GM18870 (cell line): ENCODE results near the gene ARL14.

Experiments
- ATAC-seq: cut with Tn5 transposase; IDR thresholded peaks from one replicate; pipeline ENCODE4 v1.9.1; 2021; ENCODE audit warnings: moderate library complexity; ENCODE audit not compliant: unreplicated experiment

ARL14 gene

DNA sequence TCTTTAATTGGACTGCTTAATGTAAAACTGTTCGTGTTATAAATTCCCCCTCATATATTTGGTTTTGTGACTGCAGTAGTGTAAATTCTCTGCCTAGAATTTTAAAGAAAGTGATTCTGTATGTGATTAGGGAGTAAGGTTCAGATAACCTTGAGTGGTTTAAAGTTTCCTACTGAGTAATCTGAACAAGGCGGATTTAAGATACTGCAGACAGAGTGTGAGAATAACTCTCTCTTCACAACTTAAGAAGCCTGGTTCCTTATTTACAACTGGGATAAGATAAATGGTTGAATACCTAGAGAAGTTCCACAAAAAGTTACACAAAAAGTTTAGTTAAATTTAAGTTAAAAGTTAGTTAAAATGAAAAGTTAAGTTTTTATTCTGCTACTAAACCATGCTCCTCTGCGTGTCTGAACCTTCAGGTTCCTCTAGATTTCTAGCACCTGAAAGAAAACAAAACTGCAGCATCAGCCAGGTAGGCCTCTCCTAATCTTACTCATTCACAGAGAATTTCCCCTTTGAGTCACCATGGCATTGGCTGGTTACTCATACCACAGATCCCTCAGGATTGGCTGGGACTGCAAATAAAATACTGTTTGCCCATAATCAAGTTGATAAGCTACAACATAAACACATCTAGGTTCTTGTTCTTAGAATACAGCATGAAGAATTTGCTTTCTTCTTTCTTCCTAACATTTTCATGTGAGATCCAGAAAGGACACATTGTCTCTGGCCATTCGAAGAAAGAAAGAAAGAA is at the start of gene ARL14:
ARL14 (plus strand) TSS at position 614 of the 757 bp plus-strand sequence. CDS start 187 bp downstream, outside the sequence.
- peak; percentile 53 for ATAC-seq

DNA sequence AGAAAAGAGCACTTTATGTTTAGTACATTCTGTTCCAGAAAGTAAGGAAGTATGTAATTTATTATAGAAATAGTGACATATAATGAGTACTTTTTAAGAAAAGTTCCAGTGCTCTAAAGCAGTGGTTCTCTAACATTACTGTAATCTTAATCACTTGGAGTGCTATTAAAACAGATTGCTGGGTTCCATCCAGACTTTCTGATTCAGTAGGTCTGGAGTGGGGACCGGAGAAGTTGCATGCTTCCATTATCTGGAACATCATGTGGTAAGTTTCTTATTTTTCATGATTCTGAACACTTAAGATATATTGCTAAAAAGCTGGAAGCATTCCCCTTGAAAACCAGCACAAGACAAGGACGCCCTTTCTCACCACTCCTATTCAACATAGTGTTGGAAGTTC is 47.5 kb upstream of the ARL14 start:
- no peak for ATAC-seq

DNA sequence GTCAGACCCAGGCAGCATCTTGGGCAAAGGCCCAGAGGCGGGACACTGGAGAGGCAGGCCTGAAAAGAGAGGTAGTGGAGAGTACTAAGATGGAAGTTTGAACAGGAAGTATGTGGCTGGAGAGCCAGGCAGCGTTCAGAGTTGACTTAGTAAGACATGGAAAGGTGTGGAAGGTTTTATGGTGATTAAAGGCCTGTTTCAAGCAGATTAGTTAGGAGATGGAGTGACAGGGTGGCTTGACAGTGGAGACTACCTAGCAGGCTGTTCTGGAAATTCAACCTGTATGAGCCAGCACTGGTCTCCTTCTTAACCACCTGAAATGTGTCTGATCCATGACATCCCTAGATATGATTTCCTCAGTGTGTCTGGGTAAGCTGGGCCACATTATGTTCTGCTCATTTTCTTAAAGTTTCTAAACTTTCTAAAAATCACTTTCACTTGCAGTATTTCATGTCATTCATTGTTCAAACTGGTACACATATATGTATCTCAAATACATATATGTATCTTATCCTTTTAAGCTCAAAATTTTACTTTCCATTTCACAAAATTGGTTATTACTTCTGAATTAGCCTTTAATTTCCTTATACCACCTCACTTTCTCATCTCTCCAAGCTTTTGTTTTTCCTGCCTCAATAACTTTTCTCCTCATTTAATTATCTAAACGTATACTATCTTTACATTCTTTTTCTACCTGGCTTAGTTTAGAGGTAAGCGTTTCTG is 43.4 kb upstream of the ARL14 start:
- ATAC-seq: no peak

DNA sequence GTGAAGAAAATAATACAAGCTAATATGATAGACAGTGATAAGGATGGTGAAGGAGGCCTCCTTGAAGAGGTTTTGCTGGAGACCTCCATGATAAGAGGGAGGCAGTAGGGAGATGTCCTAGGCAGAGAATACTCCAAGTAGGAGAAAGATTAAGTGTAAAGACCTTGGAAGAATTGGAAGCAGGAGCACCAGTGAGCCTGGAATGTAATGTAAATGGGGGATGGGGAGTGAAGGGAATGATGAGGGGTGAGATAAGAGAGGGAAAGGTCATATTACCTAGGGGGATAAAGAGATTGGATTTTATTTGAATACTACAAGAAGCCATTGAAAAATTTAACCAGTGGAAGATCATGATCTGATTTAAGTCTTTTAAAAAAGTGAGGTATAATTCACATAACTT is 41.7 kb upstream of the ARL14 start:
- no peak for ATAC-seq

DNA sequence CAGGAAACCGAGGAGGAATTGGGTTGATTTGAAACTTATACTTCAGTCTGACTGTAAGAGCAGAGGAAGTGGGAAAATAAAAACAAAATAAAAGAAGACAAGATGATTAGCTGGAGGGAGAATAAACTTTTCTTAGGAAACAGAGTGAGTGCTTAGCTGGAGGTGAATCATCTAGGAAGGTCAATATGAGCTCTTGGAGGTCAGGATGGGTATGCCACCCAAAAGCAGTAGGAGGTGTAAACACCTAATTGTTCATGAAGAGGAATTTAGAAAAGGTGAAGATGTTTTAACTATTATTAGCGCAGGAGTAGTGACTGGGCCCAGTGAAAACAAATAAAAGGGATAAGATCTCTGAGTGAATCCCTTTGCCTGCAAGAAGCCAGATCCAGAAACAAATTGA is 39.9 kb upstream of the ARL14 start:
- ATAC-seq: no peak

DNA sequence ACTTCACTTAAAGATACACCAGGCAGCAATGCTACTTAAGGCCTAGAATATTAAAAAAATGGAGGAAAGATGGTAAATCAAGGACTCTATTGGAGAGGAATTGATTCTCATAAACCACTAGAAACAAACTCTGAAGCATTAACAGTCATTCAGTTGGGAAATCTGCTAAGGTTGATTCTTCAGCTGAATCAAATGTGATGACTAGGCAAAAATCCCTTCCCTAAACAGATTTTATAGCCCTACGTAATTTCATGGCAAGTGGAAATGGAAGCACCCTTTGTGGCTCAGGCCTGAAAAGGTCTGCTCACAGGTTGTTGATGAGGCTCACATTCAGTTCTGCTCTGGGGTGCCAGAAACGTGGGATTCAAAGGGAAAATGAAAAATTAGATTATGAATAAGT is 38.8 kb upstream of the ARL14 start:
- no peak for ATAC-seq

DNA sequence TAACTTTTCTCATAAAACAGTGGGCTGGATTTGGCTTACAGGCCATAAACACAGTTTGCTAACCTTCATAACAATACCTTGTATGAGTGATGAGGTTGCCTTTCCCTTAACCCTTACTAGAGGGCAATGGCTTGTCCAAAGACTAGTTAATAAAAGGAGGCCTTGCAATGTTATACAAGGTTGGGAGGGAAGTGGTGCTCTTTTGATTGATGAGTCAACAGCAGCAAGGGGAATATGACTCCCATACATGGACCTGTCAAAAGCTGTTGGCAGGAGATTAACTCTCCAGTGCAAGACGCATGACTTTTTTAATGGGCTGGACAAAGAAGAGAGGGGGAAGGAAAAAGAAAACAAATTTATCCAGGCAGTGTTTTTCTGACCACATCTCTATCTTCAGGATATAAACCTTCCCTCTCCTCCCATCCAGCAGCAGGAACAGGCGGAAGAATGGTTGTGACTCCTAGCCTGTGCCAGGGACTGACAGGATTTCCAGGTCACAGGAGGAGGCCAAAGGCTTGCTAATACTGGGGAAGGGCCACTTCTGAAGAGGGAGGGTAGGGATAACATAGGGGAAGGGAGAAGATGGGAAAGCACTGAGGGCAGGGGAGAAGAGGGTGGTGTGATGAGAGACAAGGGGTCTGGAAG is 35.2 kb upstream of the ARL14 start:
- no peak for ATAC-seq

DNA sequence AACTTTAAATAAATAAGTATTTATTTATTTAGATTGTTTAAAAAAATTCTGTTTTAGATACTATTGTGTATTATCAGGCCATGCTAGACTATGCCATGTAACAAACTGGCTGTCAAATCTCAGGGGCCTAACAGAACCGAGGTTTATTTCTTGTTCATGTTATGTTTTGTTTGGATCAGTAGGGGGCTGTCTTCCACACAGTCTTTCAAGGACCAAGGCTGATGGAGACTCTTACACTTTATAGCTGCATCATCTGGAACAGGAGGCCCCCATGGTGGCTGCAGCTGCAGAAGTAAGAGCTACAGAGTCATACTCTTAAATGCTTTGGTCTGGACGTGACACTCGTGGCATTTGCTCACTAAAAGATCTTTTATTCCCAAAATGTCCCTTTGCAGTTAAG is 33.0 kb upstream of the ARL14 start:
- ATAC-seq: no peak

DNA sequence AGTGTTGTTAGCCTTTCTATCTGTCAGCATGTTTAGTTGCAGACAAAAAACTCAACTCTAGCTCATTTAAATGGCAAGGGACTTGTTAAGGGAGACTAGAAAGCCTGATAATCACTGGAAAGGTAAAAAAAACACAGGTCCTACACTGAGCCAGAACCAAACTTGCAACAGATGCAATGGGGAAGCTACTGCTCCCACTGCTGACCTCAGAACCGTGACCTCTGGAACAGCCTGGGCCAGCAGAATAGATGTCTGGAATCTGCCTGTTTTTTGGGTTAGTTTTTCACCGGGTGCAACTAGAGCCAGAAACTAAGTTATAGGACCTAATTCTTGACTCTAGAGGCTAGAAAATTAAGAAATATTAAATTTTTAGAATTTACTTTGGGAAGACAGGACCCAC is 32.5 kb upstream of the ARL14 start:
- no peak for ATAC-seq

DNA sequence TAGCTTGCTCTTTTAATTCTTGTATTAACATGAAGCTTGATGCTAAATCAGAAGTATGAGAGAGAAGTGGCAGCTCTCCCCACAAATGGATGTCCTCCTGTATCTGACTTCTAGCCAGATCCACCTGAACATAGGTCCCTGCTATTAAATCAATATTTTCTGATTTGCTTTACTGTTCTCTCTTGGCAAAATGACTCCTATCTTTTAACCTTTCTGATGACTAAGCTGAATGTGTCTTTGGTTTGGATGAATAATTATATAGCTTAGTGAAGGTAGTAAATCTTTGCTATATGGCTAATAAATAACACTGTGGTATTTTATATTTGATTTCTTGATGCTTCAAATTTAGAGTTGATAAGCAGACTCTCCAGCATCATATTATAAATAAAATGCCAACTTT is 28.3 kb upstream of the ARL14 start:
- ATAC-seq: no peak

DNA sequence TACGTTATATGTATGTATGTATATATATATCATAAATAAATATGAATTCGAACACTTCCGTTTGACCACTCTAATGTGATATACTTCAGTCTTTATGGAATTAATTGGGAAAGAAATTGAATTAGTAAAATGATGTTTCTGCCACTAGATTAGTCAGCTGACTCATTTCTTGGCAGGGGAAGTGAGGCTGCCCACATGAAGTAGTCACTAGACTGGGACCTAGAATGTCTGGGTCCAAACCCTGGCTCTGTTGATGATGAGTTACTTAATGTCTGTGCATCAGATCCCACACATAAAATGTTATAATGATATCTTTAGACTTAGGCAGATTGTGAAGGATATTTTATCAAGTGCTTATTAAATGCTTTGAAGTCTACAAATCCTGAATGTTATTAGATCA is 27.4 kb upstream of the ARL14 start:
- ATAC-seq: no peak

DNA sequence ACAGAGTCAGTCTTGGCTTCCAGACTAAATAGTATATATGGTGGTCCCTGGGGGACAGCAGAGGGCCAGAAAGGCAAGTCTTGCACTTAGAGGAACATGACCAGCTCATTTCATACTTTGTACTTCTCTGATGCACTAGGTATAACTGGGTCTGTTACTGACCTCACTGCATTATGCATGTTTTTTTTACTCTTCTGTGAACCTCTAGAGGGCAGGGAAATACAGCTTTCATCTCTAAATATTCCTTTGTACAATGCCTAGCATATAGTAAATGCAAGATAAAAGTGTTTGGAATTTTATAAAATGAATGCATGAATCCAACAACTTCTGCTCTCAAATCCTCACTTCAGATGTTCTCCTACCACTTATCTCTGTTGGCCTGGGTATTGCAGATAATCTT is 23.4 kb upstream of the ARL14 start:
- ATAC-seq: no peak

DNA sequence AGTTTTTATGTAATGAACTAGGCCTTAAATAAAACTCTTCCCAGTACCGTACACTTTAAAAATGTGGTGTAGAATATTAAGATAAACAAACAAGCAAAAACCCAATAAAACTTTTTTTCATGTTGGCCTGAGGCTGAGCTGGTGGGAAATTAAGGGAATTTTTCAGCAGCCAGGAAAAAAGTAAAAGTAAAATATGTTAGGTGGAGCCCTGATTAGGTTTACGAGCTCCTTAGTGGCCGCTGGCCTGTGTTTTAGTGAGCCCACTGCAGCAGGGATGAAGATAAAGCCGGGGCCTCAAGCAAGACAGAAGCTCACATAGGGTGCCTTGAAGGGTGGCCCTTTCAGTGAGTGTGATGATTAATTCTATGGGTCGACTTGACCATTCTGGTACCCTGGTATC is 16.1 kb upstream of the ARL14 start:
- ATAC-seq: no peak

DNA sequence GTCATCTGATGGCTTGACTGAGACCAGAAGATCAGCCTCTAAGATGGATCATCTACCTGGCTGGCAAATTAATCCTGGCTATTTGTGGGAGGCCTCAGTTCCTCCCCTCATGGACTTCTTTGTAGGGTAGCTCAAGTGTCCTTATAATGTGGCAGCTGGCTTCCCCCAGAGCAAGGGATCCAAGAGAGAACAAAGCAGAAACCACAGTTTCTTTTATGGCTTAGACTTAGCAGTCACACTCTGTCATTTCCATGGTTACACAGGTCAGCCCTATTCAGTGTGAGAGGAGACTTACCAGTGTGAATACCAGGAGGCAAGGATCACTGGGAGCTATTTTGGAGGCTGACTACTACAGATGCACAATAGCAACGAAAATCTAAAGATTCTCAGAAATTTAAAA is 15.3 kb upstream of the ARL14 start:
- no peak for ATAC-seq

DNA sequence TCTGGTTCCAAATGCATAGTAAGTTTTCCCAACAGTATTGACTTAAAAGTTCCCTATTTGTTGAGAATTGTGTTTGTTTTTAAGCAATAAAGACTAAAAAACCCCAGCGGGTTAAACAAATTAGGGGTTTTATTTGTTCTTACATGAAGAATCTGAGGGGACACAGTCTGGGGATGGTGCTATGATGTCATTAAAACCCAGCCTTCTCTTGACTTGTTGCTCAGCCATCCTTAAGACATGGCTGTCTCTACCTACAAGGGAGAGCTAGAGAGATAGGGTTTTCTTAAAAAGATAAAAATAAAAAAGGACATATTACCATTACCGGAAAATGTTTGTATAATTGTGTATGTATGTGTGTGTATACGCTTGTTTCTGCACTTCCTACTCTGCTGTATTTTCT is 11.7 kb upstream of the ARL14 start:
- no peak for ATAC-seq

DNA sequence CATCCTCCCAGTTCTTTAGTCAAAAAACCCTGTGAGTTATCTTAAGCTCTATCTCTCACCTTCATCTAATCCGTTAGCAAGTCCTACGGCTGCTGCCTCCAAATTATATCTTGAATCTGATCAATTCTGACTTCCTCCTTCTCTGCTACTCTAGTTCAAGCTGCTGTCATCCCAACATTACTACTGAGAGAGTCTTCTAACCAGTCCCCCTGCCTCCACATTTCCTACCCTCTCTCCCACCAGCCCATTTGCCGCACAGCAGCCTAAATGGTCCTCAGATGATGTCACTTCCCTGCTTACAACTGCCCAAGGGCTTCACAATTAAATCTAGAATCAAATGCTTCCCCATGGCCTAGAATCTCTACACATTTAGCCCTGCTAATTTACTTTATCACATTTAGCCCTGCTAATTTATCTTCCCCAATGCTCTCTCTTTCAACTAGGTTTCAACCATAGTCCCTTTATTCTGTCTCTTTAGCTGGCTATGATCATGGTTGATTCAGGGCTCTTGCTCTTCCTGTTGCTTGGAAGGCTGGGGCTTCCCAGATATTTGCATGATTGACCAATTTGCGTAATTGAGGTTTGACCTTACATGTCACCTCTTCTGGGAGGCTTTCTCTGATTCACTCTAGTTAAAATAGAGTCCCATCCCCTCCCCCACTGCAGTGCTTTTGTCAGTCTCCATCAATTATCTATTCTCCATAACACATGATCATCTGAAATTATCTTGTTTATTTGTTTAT is 11.0 kb upstream of the ARL14 start:
- ATAC-seq: peak; percentile 95

DNA sequence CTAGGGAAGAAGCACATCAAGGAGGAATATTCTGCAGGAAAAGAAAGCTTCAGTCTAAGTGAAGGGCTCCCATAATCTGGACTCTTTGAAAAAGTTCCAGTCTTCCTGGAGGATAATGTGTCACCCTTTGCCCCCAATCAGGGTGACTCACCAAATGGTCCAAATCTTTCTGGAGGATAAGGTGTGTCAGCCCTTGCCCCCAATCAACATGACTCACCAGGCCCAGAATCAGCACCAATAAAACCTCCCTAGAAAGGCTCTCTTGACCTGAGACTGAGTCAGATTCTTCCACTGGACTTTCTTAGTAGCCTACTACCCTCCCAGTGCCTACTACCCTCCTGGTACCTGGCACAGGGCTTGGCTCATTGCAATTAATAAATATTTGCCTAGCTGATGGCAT is 9.5 kb upstream of the ARL14 start:
- ATAC-seq: no peak

DNA sequence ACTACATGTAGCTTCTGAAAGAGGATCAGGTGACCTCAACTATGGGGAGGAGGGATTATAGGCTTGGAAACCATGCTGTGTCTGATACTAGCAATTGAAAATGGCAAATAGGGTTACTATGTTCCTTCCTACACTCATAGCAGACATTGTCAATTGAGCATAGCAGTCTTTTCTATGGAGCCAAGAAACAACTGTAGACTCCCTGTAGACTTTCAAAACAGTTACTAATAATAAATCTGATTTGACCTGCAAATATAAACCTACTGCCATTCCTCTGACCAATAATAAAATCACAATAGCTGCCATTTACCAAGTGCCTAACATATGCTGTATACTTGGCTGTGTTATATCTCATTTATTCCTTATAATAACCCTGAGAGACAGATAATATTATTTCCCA is 8.5 kb upstream of the ARL14 start:
- no peak for ATAC-seq

DNA sequence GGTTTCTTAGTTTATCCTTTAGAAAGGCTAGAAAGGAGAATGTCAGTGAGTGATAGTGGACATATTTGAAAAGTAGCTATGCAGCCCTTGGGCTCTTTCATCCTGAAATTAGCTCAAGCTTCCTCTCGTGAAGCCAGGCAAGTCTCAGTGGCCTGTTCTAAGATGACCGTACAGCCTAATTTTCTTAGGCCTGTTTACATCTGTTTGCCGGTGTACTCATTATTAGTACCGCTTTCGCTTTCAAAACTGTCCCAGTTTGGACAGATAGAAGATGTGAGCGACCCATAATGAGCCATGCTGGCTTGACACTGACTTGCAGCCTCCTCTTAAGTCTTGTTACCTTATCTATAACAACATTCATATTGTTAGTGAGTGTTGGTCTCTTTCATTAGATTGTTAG is 5.7 kb upstream of the ARL14 start:
- peak; percentile 79 for ATAC-seq

DNA sequence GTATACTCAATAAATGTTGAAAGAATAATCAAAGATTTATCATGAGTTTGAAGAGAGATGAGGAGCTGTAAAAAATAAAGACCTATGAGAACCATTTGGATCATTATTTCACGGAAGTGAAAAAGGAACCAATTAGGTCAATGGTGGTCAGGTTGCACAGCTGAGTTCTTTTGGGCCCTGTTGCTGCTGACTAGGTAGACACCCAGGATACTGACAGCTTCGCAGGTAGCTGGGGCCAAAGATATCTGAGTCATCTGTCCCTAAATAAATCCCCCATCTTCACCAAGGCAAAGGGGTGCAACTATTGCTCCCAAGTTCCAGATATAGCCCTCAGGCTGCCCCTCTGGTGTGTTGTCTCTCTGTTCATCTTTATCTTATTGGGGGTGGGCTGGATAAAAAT is 5.0 kb upstream of the ARL14 start:
- ATAC-seq: no peak

DNA sequence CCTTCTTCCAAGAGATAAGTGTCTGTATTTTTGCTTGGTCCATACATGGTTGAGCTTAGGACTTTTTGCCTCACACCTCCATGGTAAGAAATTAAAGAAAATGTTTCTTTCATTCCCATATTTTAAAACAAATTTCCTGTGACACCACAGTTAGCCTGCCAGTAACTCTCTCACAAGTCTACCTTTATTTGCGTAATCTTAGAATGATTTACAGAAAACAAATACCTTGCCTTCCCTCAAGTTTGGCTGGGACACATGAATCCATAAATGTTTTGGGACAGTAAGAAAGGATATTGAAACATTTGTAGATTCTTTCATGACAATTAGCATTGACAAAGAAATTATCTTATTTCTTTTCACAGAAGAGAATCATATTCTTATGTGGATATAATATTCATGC is 3.8 kb upstream of the ARL14 start:
- no peak for ATAC-seq
